ENCODE measurements around the gene ANKRD39. TPM values are rescaled to one million over a fixed set of nuclear protein-coding genes. Genes with fewer than 3 reads are reported as not detected.
A peak's percentile ranks its signal among the peaks of the same experiment; 100 is the strongest.

The ANKRD39 gene
- total RNA-seq, 2 experiments from 2014 or later = 31.2 to 33.9 TPM

DNA sequence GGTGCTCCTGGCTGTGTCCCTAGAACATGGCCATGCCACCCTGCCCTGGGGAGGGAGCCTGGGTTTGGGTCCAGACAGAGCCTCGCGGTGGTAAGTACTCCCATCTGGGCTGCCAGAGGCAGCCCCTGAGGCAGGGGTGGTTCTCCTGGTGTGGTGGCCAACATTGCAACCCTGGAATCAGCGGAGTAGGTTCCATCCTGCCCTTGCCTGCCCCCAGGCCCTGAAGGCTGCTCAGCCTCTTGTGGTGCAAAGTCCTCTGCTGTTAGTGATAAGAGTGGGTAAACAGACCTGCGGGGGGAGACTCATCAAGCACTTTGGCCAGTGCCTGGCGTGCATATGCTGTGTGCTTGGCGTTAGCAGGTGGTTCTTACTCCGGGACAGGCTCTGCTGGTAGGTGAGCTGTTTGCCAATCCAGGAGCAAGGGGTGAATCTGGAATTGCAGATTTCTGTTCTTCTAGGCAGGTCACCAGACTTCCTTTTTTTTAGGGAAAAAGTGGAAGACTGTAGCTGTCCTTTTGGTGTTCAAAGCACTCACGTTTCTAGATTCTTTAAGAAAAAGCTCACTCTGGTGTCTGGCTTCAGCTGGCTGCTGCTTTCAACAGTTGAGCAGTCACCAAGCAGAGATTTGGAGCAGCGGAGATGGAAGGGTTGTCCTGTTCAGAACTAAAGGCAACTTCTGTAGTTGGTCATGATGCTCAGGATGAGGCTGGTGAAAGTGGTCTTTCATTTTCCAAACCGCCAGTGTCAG lies 38.5 kb downstream of the ANKRD39 start:
- H3K27me3 Mint-ChIP-seq = no peaks in the 10 kb centered on the region
- POLR2A ChIA-PET = interaction anchor here (1.6 kb wide), 1 partner anchor 39 kb away, joined by 8 read pairs; the partner anchor contains the start of gene ANKRD39
- no peaks in the 10 kb centered on the region for H3K9me3 Mint-ChIP-seq
- ATAC-seq (ENCODE audit: low read depth) (no peak), DNase-seq (no peak)
- H3K4me1 Mint-ChIP-seq = peaks cover 47% of the 10 kb centered on the region
- H3K4me3 Mint-ChIP-seq = no peak overlapping the region
- peaks cover 15% of the 10 kb centered on the region for H3K36me3 Mint-ChIP-seq
- no peak overlapping the region for H3K27ac Mint-ChIP-seq

DNA sequence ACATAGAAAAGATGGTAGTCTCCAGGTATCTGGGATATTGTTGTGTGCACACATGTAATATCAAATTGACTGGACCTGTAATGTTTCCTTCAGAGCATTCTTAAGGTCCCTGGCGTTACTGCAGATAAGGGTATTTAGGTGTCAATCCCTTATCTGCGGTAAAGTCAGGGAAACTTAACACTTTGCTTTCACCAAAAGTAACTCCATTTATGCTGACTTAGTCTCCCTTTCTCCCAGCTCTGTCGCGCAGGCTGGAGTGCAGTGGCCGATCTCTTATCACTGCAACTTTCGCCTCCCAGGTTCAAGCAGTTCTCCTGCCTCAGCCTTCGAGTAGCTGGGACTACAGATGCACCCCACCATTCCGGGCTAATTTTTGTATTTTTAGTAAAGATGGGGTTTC lies 39.9 kb downstream of the ANKRD39 start:
- Mint-ChIP-seq H3K9me3 (no peaks in the 10 kb centered on the region), H3K27me3 (no peaks in the 10 kb centered on the region), H3K4me3 (peak overlapping the region; percentile 81), H3K4me1 (peaks cover 47% of the 10 kb centered on the region), H3K36me3 (peaks cover 15% of the 10 kb centered on the region), H3K27ac (no peak overlapping the region)
- ATAC-seq (ENCODE audit: low read depth) = no peak
- POLR2A ChIA-PET = interaction anchor here (1.6 to 2.6 kb wide), 3 partner anchors 39 to 145 kb away, joined by 6 to 12 read pairs (median 8); partner anchors contain the start of gene ANKRD39
- DNase-seq = no peak

DNA sequence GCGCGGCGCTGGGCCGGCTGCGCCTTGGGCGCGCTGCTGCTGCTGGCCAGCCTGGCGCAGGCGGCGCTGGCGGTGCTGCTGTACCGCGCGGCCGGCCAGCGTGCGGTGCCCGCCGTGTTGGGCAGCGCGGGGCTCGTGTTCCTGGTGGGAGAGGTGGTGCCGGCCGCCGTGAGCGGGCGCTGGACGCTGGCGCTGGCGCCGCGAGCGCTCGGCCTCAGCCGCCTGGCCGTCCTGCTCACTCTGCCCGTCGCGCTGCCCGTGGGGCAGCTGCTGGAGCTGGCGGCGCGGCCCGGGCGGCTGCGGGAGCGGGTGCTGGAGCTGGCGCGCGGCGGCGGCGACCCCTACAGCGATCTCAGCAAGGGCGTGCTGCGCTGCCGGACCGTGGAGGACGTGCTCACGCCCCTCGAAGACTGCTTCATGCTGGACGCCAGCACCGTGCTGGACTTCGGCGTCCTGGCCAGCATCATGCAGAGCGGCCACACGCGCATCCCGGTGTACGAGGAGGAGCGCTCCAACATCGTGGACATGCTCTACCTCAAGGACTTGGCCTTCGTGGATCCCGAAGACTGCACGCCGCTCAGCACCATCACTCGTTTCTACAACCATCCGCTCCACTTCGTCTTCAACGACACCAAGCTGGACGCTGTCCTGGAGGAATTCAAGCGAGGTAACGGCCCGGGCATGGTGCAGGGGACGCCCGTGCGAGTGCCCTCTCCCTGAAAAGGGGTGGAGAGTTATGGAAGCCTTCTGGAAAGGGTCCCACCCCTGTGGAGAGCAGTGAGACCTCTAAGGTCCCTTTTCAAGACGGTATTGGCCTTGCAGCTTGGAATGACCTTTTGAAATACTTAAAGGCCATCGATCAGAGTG lies 40.7 kb downstream of the ANKRD39 start:
- H3K4me1 Mint-ChIP-seq = peaks cover 45% of the 10 kb centered on the region
- no peaks in the 10 kb centered on the region for H3K27me3 Mint-ChIP-seq
- H3K9me3 Mint-ChIP-seq = no peaks in the 10 kb centered on the region
- peak overlapping the region; percentile 81 for H3K4me3 Mint-ChIP-seq
- DNase-seq (no peak), ATAC-seq (ENCODE audit: low read depth) (no peak)
- peaks cover 15% of the 10 kb centered on the region for H3K36me3 Mint-ChIP-seq
- POLR2A ChIA-PET = interaction anchor here (0.7 to 2.6 kb wide), 7 partner anchors 22 to 282 kb away, joined by 3 to 12 read pairs (median 5); partner anchors contain the start of gene ANKRD39
- H3K27ac Mint-ChIP-seq = peak overlapping the region; percentile 60

GRCh38 chr2:96816127-96816835 lies 41.5 kb downstream of the ANKRD39 start, which contains the start of gene CNNM3:
Gene CNNM3, plus strand, starts transcription at chr2:96816268. Its CDS starts 10 bp downstream, at chr2:96816278.
- peak within 1 kb of the TSS; percentile 78 for H3K27ac Mint-ChIP-seq
- peaks cover 42% of the 10 kb centered on the region for H3K4me1 Mint-ChIP-seq
- H3K9me3 Mint-ChIP-seq = no peaks in the 10 kb centered on the region
- ATAC-seq (ENCODE audit: low read depth) (peak; percentile 89), DNase-seq (peak; percentile 98)
- peaks cover 15% of the 10 kb centered on the region for H3K36me3 Mint-ChIP-seq
- H3K4me3 Mint-ChIP-seq = peak within 1 kb of the TSS; percentile 91
- POLR2A ChIA-PET = interaction anchor here (0.5 to 2.6 kb wide), 8 partner anchors 22 to 281 kb away, joined by 3 to 12 read pairs (median 4); partner anchors contain the start of gene ANKRD39
- H3K27me3 Mint-ChIP-seq = no peaks in the 10 kb centered on the region

DNA sequence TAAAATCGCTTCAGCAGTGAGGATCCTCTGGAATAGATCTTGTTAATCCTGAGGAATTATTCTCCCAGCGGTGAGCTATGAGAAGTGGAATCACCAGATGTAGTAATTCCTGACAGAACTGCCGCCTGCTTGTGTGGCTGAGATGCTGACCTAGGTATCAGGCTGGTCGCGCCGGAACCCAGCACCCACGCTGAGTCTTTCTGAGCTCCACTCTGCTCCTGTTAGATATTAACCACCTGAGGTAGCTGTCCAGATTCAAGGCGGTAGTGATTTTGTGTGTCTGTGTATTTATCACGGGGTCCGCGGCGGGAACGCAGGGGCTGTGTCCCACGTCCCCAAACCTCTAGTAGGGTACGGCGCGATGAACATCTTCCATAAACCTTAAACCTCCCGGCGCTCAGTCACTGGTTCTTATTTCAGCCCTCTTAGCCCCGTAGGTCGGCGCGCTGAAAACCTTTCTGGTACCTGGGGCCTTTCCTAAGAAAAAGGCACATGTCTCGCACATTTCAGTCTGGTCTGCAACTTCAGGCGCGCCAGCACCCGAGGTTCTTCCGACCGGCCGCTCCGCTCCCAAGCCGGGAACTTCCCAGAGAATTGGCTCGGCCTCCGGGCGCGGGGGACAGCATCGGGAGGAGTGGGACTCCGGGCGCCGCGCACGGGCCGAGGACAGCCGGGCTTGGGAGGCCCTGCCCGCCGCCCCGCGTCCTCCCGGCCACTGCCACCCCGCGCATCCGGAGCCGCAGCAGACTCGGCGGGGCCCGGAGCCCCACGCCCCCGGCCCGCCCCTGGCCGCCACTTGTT lies 42.3 kb downstream of the ANKRD39 start:
- Mint-ChIP-seq H3K27me3 (no peaks in the 10 kb centered on the region), H3K27ac (peak overlapping the region; percentile 78), H3K4me3 (peak overlapping the region; percentile 91), H3K4me1 (peaks cover 37% of the 10 kb centered on the region), H3K36me3 (peaks cover 14% of the 10 kb centered on the region), H3K9me3 (no peaks in the 10 kb centered on the region)
- DNase-seq (no peak), ATAC-seq (ENCODE audit: low read depth) (peak; percentile 2)
- POLR2A ChIA-PET = interaction anchor here (1.2 to 2.6 kb wide), 4 partner anchors 24 to 280 kb away, joined by 3 to 12 read pairs (median 5); partner anchors contain the start of gene ANKRD39

DNA sequence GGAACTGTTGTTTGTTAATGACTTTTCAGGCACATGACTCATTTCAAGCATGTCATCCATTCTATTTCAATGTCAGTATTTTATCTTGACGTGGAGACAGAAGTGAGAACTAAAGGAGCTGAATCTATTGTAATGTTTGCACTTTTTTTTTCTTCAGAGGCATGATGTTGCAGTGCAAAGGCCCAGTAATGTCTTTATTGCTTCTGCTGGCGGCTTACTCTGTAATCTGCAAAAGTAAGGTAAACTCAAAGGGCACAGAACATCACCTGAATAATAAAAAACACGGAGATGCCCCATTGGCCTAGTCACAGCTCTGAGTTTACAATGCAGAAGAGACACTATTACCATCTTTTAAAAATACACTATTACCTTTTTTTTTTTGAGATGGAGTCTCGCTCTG lies 44.2 kb downstream of the ANKRD39 start:
- H3K4me1 Mint-ChIP-seq = peaks cover 20% of the 10 kb centered on the region
- no peak for DNase-seq
- H3K36me3 Mint-ChIP-seq = peaks cover 5% of the 10 kb centered on the region
- H3K27me3 Mint-ChIP-seq = no peaks in the 10 kb centered on the region
- no peaks in the 10 kb centered on the region for H3K9me3 Mint-ChIP-seq
- no peak for ATAC-seq (ENCODE audit: low read depth)
- no peak overlapping the region for H3K27ac Mint-ChIP-seq
- POLR2A ChIA-PET = no interaction called here
- no peak overlapping the region for H3K4me3 Mint-ChIP-seq

DNA sequence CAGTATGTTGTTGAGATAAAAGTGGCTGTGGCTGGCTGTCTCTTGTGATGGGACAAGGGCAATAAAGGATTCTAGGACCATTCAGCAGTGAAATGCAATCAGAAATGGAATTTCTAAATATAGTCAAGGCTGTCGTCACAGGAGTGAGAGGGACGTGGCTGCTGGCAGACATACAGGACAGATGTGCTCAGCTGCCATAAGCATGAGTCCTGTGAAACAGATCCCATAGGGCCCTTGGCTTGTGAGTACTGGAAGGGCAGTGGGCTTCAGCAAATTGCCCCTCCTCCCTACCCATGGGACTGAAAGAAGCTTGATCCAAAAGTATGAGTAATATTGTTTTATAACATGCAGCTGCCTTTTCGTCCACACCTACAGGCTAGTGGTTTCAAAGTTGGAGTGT lies 45.9 kb downstream of the ANKRD39 start:
- no peak for ATAC-seq (ENCODE audit: low read depth)
- Mint-ChIP-seq H3K4me3 (no peak overlapping the region), H3K9me3 (no peaks in the 10 kb centered on the region), H3K27ac (no peak overlapping the region), H3K27me3 (no peaks in the 10 kb centered on the region), H3K4me1 (peaks cover 7% of the 10 kb centered on the region), H3K36me3 (peaks cover 3% of the 10 kb centered on the region)
- DNase-seq = no peak
- POLR2A ChIA-PET = no interaction called here

DNA sequence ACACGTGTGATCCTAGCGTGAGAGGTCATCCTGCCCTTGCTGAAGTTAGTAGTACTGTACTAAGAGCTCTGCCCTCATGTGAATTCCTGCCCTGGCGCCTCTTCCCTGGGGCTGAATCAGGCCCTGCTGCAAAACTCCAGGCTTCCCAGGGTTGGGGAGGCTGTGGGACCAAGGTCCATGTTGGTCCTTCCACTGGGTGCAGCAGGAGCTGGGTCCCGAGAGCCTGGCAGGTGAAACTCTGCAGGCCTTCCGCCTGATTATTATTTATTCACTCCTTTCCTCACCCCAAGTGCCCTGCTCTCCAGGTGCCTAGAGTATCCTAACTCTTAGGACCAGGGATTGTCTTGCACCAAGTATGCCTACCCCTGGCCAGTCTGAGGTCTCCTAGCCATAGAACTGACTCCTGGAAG lies 47.0 kb downstream of the ANKRD39 start:
- ATAC-seq (ENCODE audit: low read depth) = no peak

GRCh38 chr2:96809951-96810782 lies 47.6 kb downstream of the ANKRD39 start:
- POLR2A ChIA-PET = no interaction called here
- ATAC-seq (ENCODE audit: low read depth) = no peak
- peaks cover 8% of the 10 kb centered on the region for H3K4me1 Mint-ChIP-seq

More for the DNA sequence above, 47.0 kb downstream of the ANKRD39 start:
- no peak for DNase-seq
- peaks cover 11% of the 10 kb centered on the region for H3K4me1 Mint-ChIP-seq
- H3K36me3 Mint-ChIP-seq = peaks cover 3% of the 10 kb centered on the region
- H3K9me3 Mint-ChIP-seq = no peaks in the 10 kb centered on the region
- H3K4me3 Mint-ChIP-seq = no peak overlapping the region
- no peak overlapping the region for H3K27ac Mint-ChIP-seq
- POLR2A ChIA-PET = no interaction called here
- no peaks in the 10 kb centered on the region for H3K27me3 Mint-ChIP-seq

GRCh38 chr2:96809216-96809882 lies 48.5 kb downstream of the ANKRD39 start:
- ATAC-seq (ENCODE audit: low read depth) = no peak
- peaks cover 4% of the 10 kb centered on the region for H3K4me1 Mint-ChIP-seq
- peaks cover 3% of the 10 kb centered on the region for H3K36me3 Mint-ChIP-seq
- no peak overlapping the region for H3K4me3 Mint-ChIP-seq
- POLR2A ChIA-PET = no interaction called here
- no peak overlapping the region for H3K27ac Mint-ChIP-seq
- H3K9me3 Mint-ChIP-seq = no peaks in the 10 kb centered on the region
- DNase-seq = no peak
- H3K27me3 Mint-ChIP-seq = no peaks in the 10 kb centered on the region

More at GRCh38 chr2:96809951-96810782, 47.6 kb downstream of the ANKRD39 start:
- no peaks in the 10 kb centered on the region for H3K9me3 Mint-ChIP-seq
- H3K27ac Mint-ChIP-seq = no peak overlapping the region
- no peak overlapping the region for H3K4me3 Mint-ChIP-seq
- H3K36me3 Mint-ChIP-seq = peaks cover 3% of the 10 kb centered on the region
- no peaks in the 10 kb centered on the region for H3K27me3 Mint-ChIP-seq
- DNase-seq = no peak

DNA sequence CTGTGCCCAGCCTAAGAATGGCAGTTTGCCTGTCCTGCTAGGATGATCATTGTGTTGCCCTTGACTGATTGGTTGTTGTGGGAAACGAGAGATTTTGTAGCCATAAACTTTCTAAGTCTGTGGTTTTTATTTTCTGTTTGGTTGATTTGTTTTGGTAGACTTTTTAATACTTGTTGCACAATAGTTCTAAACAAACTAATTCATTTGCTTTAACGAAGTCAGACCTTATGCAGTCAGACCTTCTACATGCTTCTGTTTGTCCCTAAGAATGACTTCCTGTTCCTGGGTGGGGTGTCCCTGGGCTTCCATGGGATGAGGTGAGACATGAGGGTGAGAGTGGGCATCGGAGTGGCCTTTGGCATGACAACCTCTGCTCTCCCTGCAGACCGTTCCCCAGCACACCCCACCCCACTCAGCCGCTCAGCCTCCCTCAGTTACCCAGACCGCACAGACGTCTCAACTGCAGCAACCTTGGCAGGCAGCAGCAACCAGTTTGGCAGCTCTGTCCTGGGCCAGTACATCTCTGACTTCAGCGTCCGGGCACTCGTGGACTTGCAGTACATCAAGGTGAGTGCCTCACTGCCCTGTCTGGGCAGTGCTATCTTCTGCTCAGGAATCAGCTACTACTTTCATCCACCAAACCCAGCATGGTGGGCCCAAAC lies 49.5 kb downstream of the ANKRD39 start:
- H3K27ac Mint-ChIP-seq = no peak overlapping the region
- no peak overlapping the region for H3K4me3 Mint-ChIP-seq
- DNase-seq = no peak

More for the DNA sequence above, 49.5 kb downstream of the ANKRD39 start:
- H3K9me3 Mint-ChIP-seq = no peaks in the 10 kb centered on the region
- H3K4me1 Mint-ChIP-seq = peaks cover 4% of the 10 kb centered on the region
- ATAC-seq (ENCODE audit: low read depth) = no peak
- POLR2A ChIA-PET = no interaction called here
- H3K27me3 Mint-ChIP-seq = no peaks in the 10 kb centered on the region
- peaks cover 3% of the 10 kb centered on the region for H3K36me3 Mint-ChIP-seq
